HG03039 (cell line): ENCODE measurements around the gene OR51M1.

Experiments
- ATAC-seq: cut with Tn5 transposase; IDR thresholded peaks from one replicate; pipeline ENCODE4 v1.9.1; 2021; ENCODE audit warnings: mild to moderate bottlenecking, moderate library complexity; ENCODE audit not compliant: unreplicated experiment

OR51M1 gene

GRCh38 chr11:5384335-5384734, 723 bp downstream of the OR51M1 start:
- ATAC-seq = no peak

GRCh38 chr11:5390210-5390609, 6.6 kb downstream of the OR51M1 start:
- ATAC-seq = no peak

DNA sequence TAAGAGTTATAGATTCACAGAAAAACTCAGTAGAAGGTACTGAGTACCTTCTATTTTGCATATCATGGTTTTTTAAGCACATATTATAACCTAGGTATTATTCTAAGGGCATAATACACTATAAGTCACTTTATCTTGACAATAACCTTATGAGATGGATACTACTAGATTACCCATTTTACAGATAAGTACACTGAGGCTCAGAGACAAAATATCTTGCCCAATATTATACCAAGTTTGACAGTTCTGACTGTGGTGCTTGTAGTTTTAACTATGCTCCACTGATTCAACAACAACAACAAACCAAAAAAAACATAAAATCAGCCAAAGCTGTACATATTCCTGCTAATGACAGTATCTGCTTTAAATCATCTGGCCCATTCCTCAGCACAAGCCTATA, 10.5 kb downstream of the OR51M1 start:
- no peak for ATAC-seq

DNA sequence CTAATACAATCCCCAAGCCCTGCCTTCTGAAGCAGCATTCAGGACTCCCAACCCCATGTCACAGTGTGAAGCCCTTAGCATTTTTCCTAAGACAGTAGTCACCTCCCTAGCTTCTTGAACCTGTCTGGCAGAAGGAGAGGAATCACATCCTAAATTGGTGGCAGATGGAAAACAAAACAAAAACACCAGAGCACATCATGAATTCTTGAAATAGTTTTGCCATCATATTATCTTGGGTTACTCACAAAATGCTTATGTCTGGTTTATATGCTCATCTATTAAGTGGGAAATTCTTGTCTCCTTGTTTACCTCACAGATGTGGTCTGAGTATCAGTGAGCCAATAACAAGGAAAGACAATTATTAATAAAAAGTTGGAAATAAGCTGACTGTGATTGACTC, 15.3 kb downstream of the OR51M1 start:
- ATAC-seq = no peak

DNA sequence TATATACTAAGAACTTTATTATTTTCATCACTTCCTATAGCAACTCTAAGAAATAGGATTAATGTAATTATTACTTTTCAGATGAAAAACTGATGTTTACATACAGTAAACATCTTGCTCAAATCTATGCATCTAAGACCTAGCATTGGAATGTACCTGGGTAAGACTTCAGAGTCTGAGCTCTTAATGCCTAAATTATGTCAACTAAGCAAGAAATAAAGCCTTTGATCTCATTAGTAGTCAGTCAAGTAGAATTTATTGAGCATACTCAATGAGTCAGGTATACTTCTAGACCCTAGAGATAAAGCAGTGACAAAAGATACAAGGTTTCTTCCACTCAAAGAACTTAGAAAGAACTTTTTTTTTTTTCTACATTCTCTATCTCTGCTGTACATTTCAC, 21.6 kb downstream of the OR51M1 start:
- no peak for ATAC-seq

GRCh38 chr11:5420993-5421392, 37.4 kb downstream of the OR51M1 start:
- no peak for ATAC-seq

DNA sequence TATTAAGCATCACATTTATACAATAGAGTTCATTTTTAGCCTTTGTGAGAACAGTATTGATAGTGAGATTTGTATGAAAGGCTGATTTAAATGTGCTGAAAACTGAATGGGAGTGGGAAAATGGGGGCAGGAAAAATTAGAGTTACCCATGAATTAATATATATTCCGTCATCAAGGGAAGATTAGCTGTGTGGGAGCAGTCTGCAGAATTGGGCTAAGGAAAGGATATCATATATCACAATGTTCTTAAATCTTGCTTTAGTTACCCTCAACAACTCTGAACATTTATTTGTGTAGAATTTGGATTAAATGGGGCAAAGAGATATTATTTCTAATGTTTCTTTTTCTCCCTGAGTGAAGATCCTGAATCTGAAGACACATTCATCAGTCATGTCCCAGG, 38.2 kb downstream of the OR51M1 start, which contains the start of gene OR51Q1:
Gene OR51Q1 (plus strand): TSS at position 301 of the 400 bp plus-strand sequence. CDS start 90 bp downstream, at position 391.
- ATAC-seq = no peak

- ATAC-seq = no peak
Measured at GRCh38 chr11:5423131-5423530, 39.5 kb downstream of the OR51M1 start.

- ATAC-seq = no peak
Measured at GRCh38 chr11:5441414-5441813, 57.8 kb downstream of the OR51M1 start, which contains the start of gene OR51I1. TSS of gene OR51I1 (minus strand) at chr11:5441514. CDS start at chr11:5441514, 0 bp downstream.
